GM18502 (cell line): Measurements from ENCODE around the gene KNDC1.

Experiments
- ATAC-seq: cut with Tn5 transposase; IDR thresholded peaks from one replicate; pipeline ENCODE4 v1.9.1; 2021; ENCODE audit warnings: mild to moderate bottlenecking; ENCODE audit not compliant: unreplicated experiment, poor library complexity

The KNDC1 gene

GRCh38 chr10:133159611-133159949 is 439 bp upstream of the KNDC1 start:
- ATAC-seq: no peak

- ATAC-seq: no peak
Measured at GRCh38 chr10:133160826-133161471, 930 bp downstream of the KNDC1 start.

- ATAC-seq: no peak
Measured at GRCh38 chr10:133161486-133162109, 1.6 kb downstream of the KNDC1 start.

- no peak for ATAC-seq
Measured at GRCh38 chr10:133162178-133162909, 2.3 kb downstream of the KNDC1 start.

GRCh38 chr10:133162910-133163856 is 3.2 kb downstream of the KNDC1 start:
- no peak for ATAC-seq

- no peak for ATAC-seq
Measured at GRCh38 chr10:133163889-133164815, 4.1 kb downstream of the KNDC1 start.

GRCh38 chr10:133164816-133165555 is 5.0 kb downstream of the KNDC1 start:
- no peak for ATAC-seq

- ATAC-seq: no peak
Measured at GRCh38 chr10:133165556-133166503, 5.8 kb downstream of the KNDC1 start.

GRCh38 chr10:133166504-133166827 is 6.4 kb downstream of the KNDC1 start:
- no peak for ATAC-seq

GRCh38 chr10:133166828-133167692 is 7.0 kb downstream of the KNDC1 start:
- ATAC-seq: no peak

- ATAC-seq: no peak
Measured at GRCh38 chr10:133167693-133168616, 7.9 kb downstream of the KNDC1 start.

- no peak for ATAC-seq
Measured at GRCh38 chr10:133168617-133169031, 8.6 kb downstream of the KNDC1 start.

GRCh38 chr10:133169173-133169947 is 9.3 kb downstream of the KNDC1 start:
- ATAC-seq: no peak

GRCh38 chr10:133170092-133170491 is 10.1 kb downstream of the KNDC1 start:
- ATAC-seq: no peak
